ENCODE measurements around the gene CAND2. TPM values are rescaled to one million over a fixed set of nuclear protein-coding genes. Genes with fewer than 3 reads are reported as not detected.

The CAND2 gene
- total and polyA plus RNA-seq, 9 of the 15 experiments (the other 6 are each of a cell fraction or from before 2014, with no cell fraction given) = 0.91 to 14.9 (median 4.3) TPM

DNA sequence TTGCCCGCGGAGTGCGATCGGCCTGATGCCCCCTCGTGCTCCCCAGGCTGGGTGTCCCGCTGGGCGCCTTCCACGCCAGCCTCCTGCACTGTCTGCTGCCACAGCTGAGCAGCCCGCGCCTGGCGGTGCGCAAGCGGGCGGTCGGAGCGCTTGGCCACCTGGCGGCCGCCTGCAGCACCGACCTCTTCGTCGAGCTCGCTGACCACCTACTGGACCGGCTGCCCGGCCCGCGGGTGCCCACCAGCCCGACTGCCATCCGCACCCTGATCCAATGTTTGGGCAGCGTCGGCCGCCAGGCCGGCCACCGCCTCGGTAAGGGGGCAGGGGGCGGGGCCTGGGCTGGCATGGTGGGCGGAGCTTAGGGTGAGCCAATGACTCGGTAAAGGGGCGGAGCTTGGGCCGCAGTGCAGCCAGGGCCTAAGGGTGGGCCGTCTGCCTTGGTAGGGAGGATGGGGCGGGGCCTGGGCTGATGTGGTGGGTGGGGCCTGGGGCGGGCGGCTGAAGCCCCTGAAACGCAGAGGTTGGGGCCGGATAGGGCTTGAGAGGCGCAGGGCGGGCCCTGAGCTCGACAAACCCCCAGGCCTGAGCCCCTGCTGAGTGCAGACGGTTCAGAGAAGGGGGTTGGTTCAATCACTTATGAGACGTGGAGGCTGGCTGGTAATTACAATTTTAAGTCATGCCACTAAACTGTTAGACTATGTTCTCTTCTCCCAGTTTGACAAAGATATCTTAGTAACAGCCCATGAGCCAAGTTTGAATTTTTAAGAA lies 13.7 kb downstream of the CAND2 start (continued):
- TF ChIP-seq STAT6 (CRISPR knock-in tag; IDR thresholded peaks at IDR 0.05) (peak; percentile 92; the same call in 1 of the 2 replicates), ZNF253 (CRISPR knock-in tag; conservative IDR thresholded peaks at IDR 0.05) (no peak), FIP1L1 (IDR thresholded peaks at IDR 0.05; ENCODE audit: low read depth, low read length, poor library complexity, severe bottlenecking) (peak; percentile 84), CEBPB (tag; IDR thresholded peaks at IDR 0.05) (no peak), CHCHD3 (CRISPR knock-in tag; IDR thresholded peaks at IDR 0.05) (0 out of 2 replicates have a peak, but pooled peaks have one; percentile 35), CBX1 (IDR thresholded peaks at IDR 0.05; ENCODE audit: low read depth) (0 out of 2 replicates have a peak, but pooled peaks have one; percentile 52), EGR1 (conservative IDR thresholded peaks at IDR 0.05) (peak; percentile 45), HDGF (IDR thresholded peaks at IDR 0.05) (0 out of 2 replicates have a peak, but pooled peaks have one; percentile 31), TEAD1 (CRISPR knock-in tag; IDR thresholded peaks at IDR 0.05) (no peak), SIN3B (IDR thresholded peaks at IDR 0.05; ENCODE audit: low read depth) (peak; percentile 69; the same call in 1 of the 2 replicates), KAT2B (IDR thresholded peaks at IDR 0.05; ENCODE audit: low read depth, low read length) (no peak), TSC22D4 (tag; IDR thresholded peaks at IDR 0.05) (no peak), POU5F1 (IDR thresholded peaks at IDR 0.05; ENCODE audit: borderline replicate concordance, low read depth, low read length, partially characterized antibody) (no peak), KDM2B (CRISPR knock-in tag; IDR thresholded peaks at IDR 0.05) (peak; percentile 85), NKRF (IDR thresholded peaks at IDR 0.05; ENCODE audit: borderline replicate concordance) (peak; percentile 31; the same call in 1 of the 2 replicates), U2AF1 (optimal IDR thresholded peaks at IDR 0.05; ENCODE audit: low read depth, low read length) (peak; percentile 93), ARID2 (IDR thresholded peaks at IDR 0.05) (no peak), SRF (CRISPR knock-in tag; IDR thresholded peaks at IDR 0.05) (peak in 1 of 2 experiments; percentile 66; a peak in 1 of 4 replicates)
- TF ChIP-seq, protein P1, sequence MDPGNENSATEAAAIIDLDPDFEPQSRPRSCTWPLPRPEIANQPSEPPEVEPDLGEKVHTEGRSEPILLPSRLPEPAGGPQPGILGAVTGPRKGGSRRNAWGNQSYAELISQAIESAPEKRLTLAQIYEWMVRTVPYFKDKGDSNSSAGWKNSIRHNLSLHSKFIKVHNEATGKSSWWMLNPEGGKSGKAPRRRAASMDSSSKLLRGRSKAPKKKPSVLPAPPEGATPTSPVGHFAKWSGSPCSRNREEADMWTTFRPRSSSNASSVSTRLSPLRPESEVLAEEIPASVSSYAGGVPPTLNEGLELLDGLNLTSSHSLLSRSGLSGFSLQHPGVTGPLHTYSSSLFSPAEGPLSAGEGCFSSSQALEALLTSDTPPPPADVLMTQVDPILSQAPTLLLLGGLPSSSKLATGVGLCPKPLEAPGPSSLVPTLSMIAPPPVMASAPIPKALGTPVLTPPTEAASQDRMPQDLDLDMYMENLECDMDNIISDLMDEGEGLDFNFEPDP (CRISPR knock-in tag; IDR thresholded peaks at IDR 0.05) = no peak
- TF ChIP-seq, protein P2, sequence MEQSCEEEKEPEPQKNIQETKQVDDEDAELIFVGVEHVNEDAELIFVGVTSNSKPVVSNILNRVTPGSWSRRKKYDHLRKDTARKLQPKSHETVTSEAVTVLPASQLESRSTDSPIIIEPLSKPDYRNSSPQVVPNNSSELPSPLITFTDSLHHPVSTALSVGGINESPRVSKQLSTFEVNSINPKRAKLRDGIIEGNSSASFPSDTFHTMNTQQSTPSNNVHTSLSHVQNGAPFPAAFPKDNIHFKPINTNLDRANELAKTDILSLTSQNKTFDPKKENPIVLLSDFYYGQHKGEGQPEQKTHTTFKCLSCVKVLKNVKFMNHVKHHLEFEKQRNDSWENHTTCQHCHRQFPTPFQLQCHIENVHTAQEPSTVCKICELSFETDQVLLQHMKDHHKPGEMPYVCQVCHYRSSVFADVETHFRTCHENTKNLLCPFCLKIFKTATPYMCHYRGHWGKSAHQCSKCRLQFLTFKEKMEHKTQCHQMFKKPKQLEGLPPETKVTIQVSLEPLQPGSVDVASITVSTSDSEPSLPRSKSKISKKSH (CRISPR knock-in tag; IDR thresholded peaks at IDR 0.05) = no peak

Data from K562 (cell line).